Suprapubic skin (tissue), 4 donors: ENCODE results near the gene NUP42.

Experiments used
- EP300 ChIP-seq: sonication (generic); formaldehyde crosslinking; IDR thresholded peaks from one replicate; pipeline ENCODE4 v1.6.1; 2017; ENCODE audit warnings: antibody characterized with exemption
- POLR2AphosphoS5 ChIP-seq, 3 donors: sonication (generic); formaldehyde crosslinking; IDR thresholded peaks; one replicate each; pipeline ENCODE4 v1.6.1; 2017; ENCODE audit warnings: antibody characterized with exemption in 3 of 3
- TF ChIP-seq, protein P1 (sequence below), 2 donors: fragments of 200-600 bp in 1 of 2; fragments of 450-650 bp in 1 of 2; sonication (generic) in 1 of 2; IDR thresholded peaks; one replicate each; pipeline ENCODE4 v1.5.1; 2016 to 2019; ENCODE audit warnings: antibody characterized with exemption in 2 of 2, mild to moderate bottlenecking in 1 of 2, moderate library complexity in 1 of 2

DNA sequence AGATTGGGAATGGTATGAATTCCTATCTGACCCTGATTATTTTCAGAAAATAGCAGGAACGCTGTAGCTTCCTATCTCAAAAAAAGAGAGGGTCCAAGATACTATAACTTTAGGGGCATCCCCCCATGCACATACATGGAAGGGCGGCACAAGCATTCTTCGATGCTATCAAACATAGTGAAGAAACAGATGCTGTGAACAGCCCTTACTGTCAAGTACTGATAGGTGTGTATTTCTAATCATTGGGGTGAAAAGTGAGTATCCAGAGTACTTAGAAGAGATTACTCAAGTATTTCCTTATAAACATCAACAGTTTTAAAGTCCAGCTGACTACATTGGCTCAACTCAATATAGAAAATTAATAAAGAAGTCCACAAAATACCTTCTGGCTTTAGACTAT is 17.0 kb upstream of the NUP42 start:
- TF ChIP-seq, protein P1, sequence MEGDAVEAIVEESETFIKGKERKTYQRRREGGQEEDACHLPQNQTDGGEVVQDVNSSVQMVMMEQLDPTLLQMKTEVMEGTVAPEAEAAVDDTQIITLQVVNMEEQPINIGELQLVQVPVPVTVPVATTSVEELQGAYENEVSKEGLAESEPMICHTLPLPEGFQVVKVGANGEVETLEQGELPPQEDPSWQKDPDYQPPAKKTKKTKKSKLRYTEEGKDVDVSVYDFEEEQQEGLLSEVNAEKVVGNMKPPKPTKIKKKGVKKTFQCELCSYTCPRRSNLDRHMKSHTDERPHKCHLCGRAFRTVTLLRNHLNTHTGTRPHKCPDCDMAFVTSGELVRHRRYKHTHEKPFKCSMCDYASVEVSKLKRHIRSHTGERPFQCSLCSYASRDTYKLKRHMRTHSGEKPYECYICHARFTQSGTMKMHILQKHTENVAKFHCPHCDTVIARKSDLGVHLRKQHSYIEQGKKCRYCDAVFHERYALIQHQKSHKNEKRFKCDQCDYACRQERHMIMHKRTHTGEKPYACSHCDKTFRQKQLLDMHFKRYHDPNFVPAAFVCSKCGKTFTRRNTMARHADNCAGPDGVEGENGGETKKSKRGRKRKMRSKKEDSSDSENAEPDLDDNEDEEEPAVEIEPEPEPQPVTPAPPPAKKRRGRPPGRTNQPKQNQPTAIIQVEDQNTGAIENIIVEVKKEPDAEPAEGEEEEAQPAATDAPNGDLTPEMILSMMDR (IDR thresholded peaks at IDR 0.05) = no peak
- TF ChIP-seq EP300 = no peak
- TF ChIP-seq POLR2AphosphoS5 (IDR thresholded peaks at IDR 0.05) = no peak
